Spinal cord (tissue), 10 donors: ENCODE measurements around the gene RAB1A. TPM values are rescaled to one million over a fixed set of nuclear protein-coding genes. Genes with fewer than 3 reads are reported as not detected.
A peak's percentile ranks its signal among the peaks of the same experiment; 100 is the strongest.

Source experiments
- DNase-seq, 6 donors: peaks; one replicate each; pipeline versions ENCODE4 v3.0.0 to v3.0.0-alpha.2; 2013 to 2015; ENCODE audit warnings: low spot score in 6 of 6, low read depth in 4 of 6
- H3K27ac ChIP-seq: one replicate; pipeline ENCODE4 v1.5.1; 2013; ENCODE audit warnings: low read depth, low read length, control low read depth
- H3K27me3 ChIP-seq: one replicate; pipeline ENCODE4 v1.6.1; 2013; ENCODE audit warnings: low read length; ENCODE audit not compliant: control insufficient read depth, insufficient read depth
- H3K36me3 ChIP-seq: one replicate; pipeline ENCODE4 v1.6.1; 2013; ENCODE audit warnings: low read length; ENCODE audit not compliant: control insufficient read depth, insufficient read depth
- H3K4me1 ChIP-seq: one replicate; pipeline ENCODE4 v1.6.1; 2013; ENCODE audit warnings: low read length; ENCODE audit not compliant: control insufficient read depth, insufficient read depth
- H3K4me3 ChIP-seq: one replicate; pipeline ENCODE4 v1.5.1; 2013; ENCODE audit warnings: low read depth, low read length, control low read depth
- H3K9me3 ChIP-seq: one replicate; pipeline ENCODE4 v1.6.1; 2013; ENCODE audit warnings: low read length; ENCODE audit not compliant: control insufficient read depth, insufficient read depth
- WGBS: methylation state at CpG from one replicate; pipeline ENCODE4 v1.1.5; 2013; ENCODE audit warnings: missing lambda C conversion rate; ENCODE audit not compliant: insufficient coverage; 5-methylcytosine and 5-hydroxymethylcytosine counted together
- polyA plus RNA-seq, 2 donors: library from polyadenylated mRNA; unstranded; fragments of 120-200 nt; gene quantifications; one replicate each; pipeline ENCODE4 v1.2.1, GENCODE V29; 2013; ENCODE audit not compliant: insufficient read length in 2 of 2
- total RNA-seq, 2 donors: library from RNA; depleted of rRNA in 1 of 2; stranded (reverse); fragments of 120-200 nt in 1 of 2; fragments of >200 nt in 1 of 2; gene quantifications; one replicate each; pipeline versions ENCODE4 v1.2.3 to v1.2.4, GENCODE V29; 2013 to 2014
- donor health status: healthy.

The RAB1A gene
- total and polyA plus RNA-seq, 4 donors: 96.1 to 284 (median 185) TPM

GRCh38 chr2:65103013-65103715 is 26.7 kb downstream of the RAB1A start:
- WGBS: 70% methylated on average over 2 of the region's 6 CpGs
- no peaks in the 10 kb centered on the region for H3K4me1 ChIP-seq
- H3K27me3 ChIP-seq: no peaks in the 10 kb centered on the region
- DNase-seq: peak in 1 of 6 donors; percentile 50
- H3K36me3 ChIP-seq: peaks cover 22% of the 10 kb centered on the region
- no peak overlapping the region for H3K4me3 ChIP-seq
- no peaks in the 10 kb centered on the region for H3K9me3 ChIP-seq
- no peak overlapping the region for H3K27ac ChIP-seq

- Histone ChIP-seq H3K36me3 (peaks cover 22% of the 10 kb centered on the region), H3K4me1 (no peaks in the 10 kb centered on the region), H3K27me3 (no peaks in the 10 kb centered on the region), H3K27ac (no peak overlapping the region), H3K4me3 (no peak overlapping the region), H3K9me3 (no peaks in the 10 kb centered on the region)
- no peak for DNase-seq
- WGBS: 95% methylated on average over 2 of the region's 3 CpGs
These were observed 28.8 kb downstream of the RAB1A start for GRCh38 chr2:65101071-65101470.

- WGBS: 100% methylated on average over 1 of the region's 5 CpGs
- Histone ChIP-seq H3K27me3 (no peaks in the 10 kb centered on the region), H3K36me3 (peaks cover 31% of the 10 kb centered on the region), H3K4me3 (no peak overlapping the region), H3K27ac (no peak overlapping the region), H3K9me3 (no peaks in the 10 kb centered on the region), H3K4me1 (no peaks in the 10 kb centered on the region)
- DNase-seq: no peak
These were observed 31.2 kb downstream of the RAB1A start for GRCh38 chr2:65098741-65099140.

- no peak overlapping the region for H3K27ac ChIP-seq
- H3K27me3 ChIP-seq: no peaks in the 10 kb centered on the region
- WGBS: no CpG with 5 or more reads among the region's 1 CpG
- peaks cover 31% of the 10 kb centered on the region for H3K36me3 ChIP-seq
- DNase-seq: no peak
- H3K9me3 ChIP-seq: no peaks in the 10 kb centered on the region
- no peaks in the 10 kb centered on the region for H3K4me1 ChIP-seq
- H3K4me3 ChIP-seq: no peak overlapping the region
These were observed 32.1 kb downstream of the RAB1A start for GRCh38 chr2:65097844-65098243.

- whole genome bisulfite sequencing: 90% methylated on average over 1 of the region's 1 CpG
- no peak for DNase-seq
- Histone ChIP-seq H3K36me3 (peaks cover 29% of the 10 kb centered on the region), H3K27ac (no peak overlapping the region), H3K27me3 (no peaks in the 10 kb centered on the region), H3K4me1 (no peaks in the 10 kb centered on the region), H3K9me3 (no peaks in the 10 kb centered on the region), H3K4me3 (no peak overlapping the region)
These were observed 33.0 kb downstream of the RAB1A start for GRCh38 chr2:65096948-65097347.

- Histone ChIP-seq H3K36me3 (peaks cover 29% of the 10 kb centered on the region), H3K9me3 (no peaks in the 10 kb centered on the region), H3K4me1 (no peaks in the 10 kb centered on the region), H3K27ac (no peak overlapping the region), H3K27me3 (no peaks in the 10 kb centered on the region), H3K4me3 (no peak overlapping the region)
- DNase-seq: no peak
These were observed 36.7 kb downstream of the RAB1A start for GRCh38 chr2:65093211-65093610.

- Histone ChIP-seq H3K4me3 (no peak overlapping the region), H3K4me1 (no peaks in the 10 kb centered on the region), H3K27ac (no peak overlapping the region), H3K9me3 (no peaks in the 10 kb centered on the region), H3K27me3 (no peaks in the 10 kb centered on the region), H3K36me3 (peaks cover 29% of the 10 kb centered on the region)
- 86% methylated on average over 2 of the region's 4 CpGs for WGBS
- DNase-seq: no peak
These were observed 37.1 kb downstream of the RAB1A start for GRCh38 chr2:65092791-65093190.

- no peak for DNase-seq
- no peak overlapping the region for H3K27ac ChIP-seq
- peaks cover 3% of the 10 kb centered on the region for H3K4me1 ChIP-seq
- H3K4me3 ChIP-seq: no peak overlapping the region
- no CpG with 5 or more reads among the region's 3 CpGs for WGBS
- peaks cover 25% of the 10 kb centered on the region for H3K36me3 ChIP-seq
- H3K27me3 ChIP-seq: no peaks in the 10 kb centered on the region
- no peaks in the 10 kb centered on the region for H3K9me3 ChIP-seq
These were observed 44.8 kb downstream of the RAB1A start for GRCh38 chr2:65085148-65085547.

- Histone ChIP-seq H3K4me3 (no peak overlapping the region), H3K4me1 (peaks cover 3% of the 10 kb centered on the region), H3K27me3 (no peaks in the 10 kb centered on the region), H3K27ac (peak overlapping the region; percentile 33), H3K36me3 (peaks cover 46% of the 10 kb centered on the region), H3K9me3 (no peaks in the 10 kb centered on the region)
- 66% methylated on average over 3 of the region's 4 CpGs for WGBS
- peak in 1 of 6 donors; percentile 44 for DNase-seq
These were observed 48.6 kb downstream of the RAB1A start for GRCh38 chr2:65081232-65081685.

GRCh38 chr2:65079017-65079416 is 50.9 kb downstream of the RAB1A start:
- H3K27me3 ChIP-seq: no peaks in the 10 kb centered on the region
- H3K36me3 ChIP-seq: peaks cover 54% of the 10 kb centered on the region
- H3K4me3 ChIP-seq: no peak overlapping the region
- no peaks in the 10 kb centered on the region for H3K9me3 ChIP-seq
- no peak for DNase-seq
- no peak overlapping the region for H3K27ac ChIP-seq
- WGBS: 93% methylated on average over 4 of the region's 6 CpGs
- peaks cover 9% of the 10 kb centered on the region for H3K4me1 ChIP-seq
